Breast epithelium (tissue), 4 donors: ENCODE results near the gene EML6. TPM values are rescaled to one million over a fixed set of nuclear protein-coding genes. Genes with fewer than 3 reads are reported as not detected.

Source experiments
- DNase-seq, 2 donors: peaks; one replicate each; pipeline ENCODE4 v3.0.0-alpha.2; 2019; ENCODE audit warnings: low spot score in 2 of 2
- H3K27ac ChIP-seq, 2 donors: fragments of 200-600 bp; sonication (generic) in 1 of 2; one replicate each; pipeline ENCODE4 v1.5.1; 2016 to 2019; ENCODE audit warnings: mild to moderate bottlenecking in 1 of 2
- H3K27me3 ChIP-seq, 2 donors: fragments of 200-600 bp; sonication (generic) in 1 of 2; one replicate each; pipeline versions ENCODE4 v1.5.1 to v1.6.0; 2017 to 2019; ENCODE audit warnings: control low read depth in 1 of 2, mild to moderate bottlenecking in 1 of 2
- H3K36me3 ChIP-seq: fragments of 200-600 bp; one replicate; pipeline ENCODE4 v1.5.1; 2019
- H3K4me1 ChIP-seq, 2 donors: fragments of 200-600 bp; sonication (generic); one replicate each; pipeline ENCODE4 v1.5.1; 2016 to 2019; ENCODE audit warnings: control low read depth in 1 of 2
- H3K4me3 ChIP-seq, 3 donors: fragments of 200-600 bp; sonication (generic); 1 replicate in 2 of 3; 2 replicates in 1 of 3; pipeline ENCODE4 v1.5.1; 2016 to 2019; ENCODE audit warnings: mild to moderate bottlenecking in 3 of 3, moderate library complexity in 2 of 3
- H3K9me3 ChIP-seq, 2 donors: fragments of 200-600 bp; sonication (generic) in 1 of 2; one replicate each; pipeline ENCODE4 v1.5.1; 2016 to 2019; ENCODE audit warnings: control low read depth in 1 of 2
- CTCF ChIP-seq, 3 donors: fragments of 450-650 bp; IDR thresholded peaks; one replicate each; pipeline ENCODE4 v1.5.1; 2016 to 2017; ENCODE audit warnings: antibody characterized with exemption in 3 of 3, mild to moderate bottlenecking in 3 of 3, moderate library complexity in 3 of 3
- POLR2A ChIP-seq: fragments of 450-650 bp; IDR thresholded peaks from one replicate; pipeline ENCODE4 v1.6.1; 2016; ENCODE audit warnings: antibody characterized with exemption, mild to moderate bottlenecking, moderate library complexity
- POLR2AphosphoS5 ChIP-seq, 3 donors: sonication (generic); formaldehyde crosslinking; IDR thresholded peaks; one replicate each; pipeline ENCODE4 v1.6.1; 2017; ENCODE audit warnings: antibody characterized with exemption in 3 of 3
- intact Hi-C: fragments of 100-400 bp; cut with DNase I; formaldehyde crosslinking; loops from one replicate; pipeline ENCODE4 v1.15.1; 2023; ENCODE audit warnings: low total_unique reads
- total RNA-seq, 3 donors: library from RNA; depleted of rRNA; stranded (reverse); fragments of >200 nt; gene quantifications; one replicate each; pipeline ENCODE4 v1.1.0, GENCODE V29; 2016

Gene EML6
- total RNA-seq, 3 donors from 2014 or later: 1.9 to 5.9 (median 2.3) TPM

GRCh38 chr2:55014962-55015939, 291.8 kb downstream of the EML6 start:
- Histone ChIP-seq H3K4me1 (peaks cover 0 to 23% of the 10 kb centered on the region in 2 donors), H3K9me3 (no peaks in the 10 kb centered on the region), H3K27me3 (no peaks in the 10 kb centered on the region), H3K27ac (peak overlapping the region in 1 of 2 donors; percentile 37), H3K4me3 (no peak overlapping the region), H3K36me3 (no peaks in the 10 kb centered on the region)
- peak in 1 of 2 donors; percentile 48 for DNase-seq
- TF ChIP-seq POLR2A (no peak), CTCF (IDR thresholded peaks at IDR 0.05) (peak in 2 of 3 donors; percentile 61 to 64), POLR2AphosphoS5 (IDR thresholded peaks at IDR 0.05) (peak in 1 of 3 donors; percentile 68)
- intact Hi-C loops: no loop called here

GRCh38 chr2:55017428-55017827, 294.0 kb downstream of the EML6 start:
- DNase-seq: no peak
- no peaks in the 10 kb centered on the region for H3K9me3 ChIP-seq
- H3K4me3 ChIP-seq: no peak overlapping the region
- H3K27me3 ChIP-seq: no peaks in the 10 kb centered on the region
- H3K36me3 ChIP-seq: no peaks in the 10 kb centered on the region
- intact Hi-C loops: no loop called here
- H3K27ac ChIP-seq: peak overlapping the region; percentile 5 to 48
- peaks cover 0 to 1% of the 10 kb centered on the region in 2 donors for H3K4me1 ChIP-seq
- no peak for TF ChIP-seq CTCF (IDR thresholded peaks at IDR 0.05)
- TF ChIP-seq POLR2A: no peak
- no peak for TF ChIP-seq POLR2AphosphoS5 (IDR thresholded peaks at IDR 0.05)

- Histone ChIP-seq H3K36me3 (no peaks in the 10 kb centered on the region), H3K4me1 (no peaks in the 10 kb centered on the region), H3K27ac (peak overlapping the region; percentile 5 to 48), H3K9me3 (no peaks in the 10 kb centered on the region), H3K4me3 (no peak overlapping the region), H3K27me3 (no peaks in the 10 kb centered on the region)
- intact Hi-C loops: no loop called here
- no peak for DNase-seq
- no peak for TF ChIP-seq CTCF (IDR thresholded peaks at IDR 0.05)
These were observed 294.4 kb downstream of the EML6 start for GRCh38 chr2:55017880-55018279.

- no peaks in the 10 kb centered on the region for H3K36me3 ChIP-seq
- H3K4me3 ChIP-seq: no peak overlapping the region
- H3K9me3 ChIP-seq: no peaks in the 10 kb centered on the region
- intact Hi-C loops: no loop called here
- H3K4me1 ChIP-seq: no peaks in the 10 kb centered on the region
- no peak for DNase-seq
- peak overlapping the region in 1 of 2 donors; percentile 14 for H3K27ac ChIP-seq
- TF ChIP-seq POLR2AphosphoS5 (IDR thresholded peaks at IDR 0.05) (no peak), POLR2A (no peak), CTCF (IDR thresholded peaks at IDR 0.05) (no peak)
- no peaks in the 10 kb centered on the region for H3K27me3 ChIP-seq
These were observed 295.2 kb downstream of the EML6 start for GRCh38 chr2:55018619-55019018.

GRCh38 chr2:55019526-55020258, 296.2 kb downstream of the EML6 start:
- no peaks in the 10 kb centered on the region for H3K36me3 ChIP-seq
- intact Hi-C loops: no loop called here
- no peak overlapping the region for H3K4me3 ChIP-seq
- no peaks in the 10 kb centered on the region for H3K4me1 ChIP-seq
- DNase-seq: no peak
- TF ChIP-seq POLR2A: no peak
- no peak for TF ChIP-seq CTCF (IDR thresholded peaks at IDR 0.05)
- TF ChIP-seq POLR2AphosphoS5 (IDR thresholded peaks at IDR 0.05): no peak
- no peaks in the 10 kb centered on the region for H3K9me3 ChIP-seq
- H3K27me3 ChIP-seq: no peaks in the 10 kb centered on the region
- no peak overlapping the region for H3K27ac ChIP-seq
